SK-N-SH (cell line): Measurements from ENCODE around the gene TMEM74B.

Experiments used
- CTCF ChIP-seq: fragments of 200-600 bp; sonication (generic); IDR thresholded peaks from 2 replicates; pipeline ENCODE4 v1.6.1; 2017; ENCODE audit warnings: antibody characterized with exemption, mild to moderate bottlenecking, moderate library complexity
- EP300 ChIP-seq, 2 experiments: IDR thresholded peaks; 2 replicates each; pipeline versions ENCODE4 v1.4.0 to v1.6.1; 2012; ENCODE audit warnings: borderline replicate concordance in 1 of 2, low read depth in 1 of 2, low read length in 1 of 2
- EZH2phosphoT487 ChIP-seq: fragments of 200-600 bp; sonication (generic); IDR thresholded peaks from 2 replicates; pipeline ENCODE4 v1.6.1; 2017; ENCODE audit warnings: low read depth, mixed run types, mild to moderate bottlenecking, antibody characterized with exemption, moderate library complexity, borderline replicate concordance
- REST ChIP-seq: IDR thresholded peaks from 2 replicates; pipeline ENCODE4 v1.6.1; 2012; ENCODE audit warnings: mild to moderate bottlenecking, low read depth, low read length, moderate library complexity
- USF1 ChIP-seq: IDR thresholded peaks from 2 replicates; pipeline ENCODE4 v1.4.0; 2012; ENCODE audit warnings: low read depth, borderline replicate concordance

- TF ChIP-seq CTCF (peak; percentile 77), EZH2phosphoT487 (no peak), EP300 (IDR thresholded peaks at IDR 0.05; ENCODE audit: borderline replicate concordance in 1 of 2, low read depth in 1 of 2, low read length in 1 of 2) (no peak), REST (no peak), USF1 (no peak)
These were observed 28.0 kb upstream of the TMEM74B start for GRCh38 chr20:1212607-1213396.
